B cell (primary cell): Measurements from ENCODE around the gene TRH. TPM values are rescaled to one million over a fixed set of nuclear protein-coding genes. Genes with fewer than 3 reads are reported as not detected.

ENCODE experiments used
- ATAC-seq: fragments of 200-7000 bp; cut with Tn5 transposase; one replicate; pipeline ENCODE4 v1.10.0; 2021; ENCODE audit warnings: low read depth, mild to moderate bottlenecking, moderate number of reproducible peaks, moderate library complexity
- CTCF ChIA-PET: fragments of 350-600 bp; sonication (Branson Sonifier 250); formaldehyde crosslinking; loops from one replicate; lab custom pipeline; 2021; ENCODE audit warnings: antibody characterized with exemption, inconsistent platforms; lab: Charles Lee
- POLR2A ChIA-PET: fragments of 350-600 bp; sonication (Branson Sonifier 250); formaldehyde crosslinking; loops from one replicate; lab custom pipeline; 2021; ENCODE audit warnings: antibody characterized with exemption; lab: Charles Lee
- DNase-seq: peaks from one replicate; pipeline ENCODE4 v3.0.0; 2013
- H2AFZ ChIP-seq: 2 replicates; pipeline ENCODE4 v1.6.1; 2012; ENCODE audit warnings: mild to moderate bottlenecking, low read depth, low read length; ENCODE audit not compliant: insufficient read depth, poor library complexity, severe bottlenecking
- H3K27ac ChIP-seq, 2 donors: 1 replicate in 1 of 2; 2 replicates in 1 of 2; pipeline ENCODE4 v1.5.1; 2012 to 2013; ENCODE audit warnings: low read length in 2 of 2, mild to moderate bottlenecking in 2 of 2, moderate library complexity in 1 of 2
- H3K27me3 ChIP-seq, 4 experiments: fragments of 200-600 bp in 1 of 4; sonication (generic) in 1 of 4; replicated peaks in 1 of 4; 1 replicate in 2 of 4; 2 replicates in 2 of 4; pipeline versions ENCODE4 v1.6.1 to v1.7.0; 2013 to 2016; ENCODE audit warnings: low read length in 3 of 4, mild to moderate bottlenecking in 2 of 4, mixed read lengths in 1 of 4, moderate library complexity in 1 of 4; ENCODE audit not compliant: insufficient read depth in 4 of 4, control insufficient read depth in 3 of 4; ENCODE audit errors: control extremely low read depth in 1 of 4
- H3K36me3 ChIP-seq, 2 experiments: replicated peaks in 1 of 2; 1 replicate in 1 of 2; 2 replicates in 1 of 2; pipeline versions ENCODE4 v1.6.1 to v1.7.1; 2013; ENCODE audit warnings: low read length in 1 of 2; ENCODE audit not compliant: insufficient read depth in 2 of 2, control insufficient read depth in 1 of 2; ENCODE audit errors: control extremely low read depth in 1 of 2, extremely low read depth in 1 of 2
- H3K4me1 ChIP-seq, 2 donors: fragments of 200-600 bp in 1 of 2; sonication (generic) in 1 of 2; 1 replicate in 1 of 2; 2 replicates in 1 of 2; pipeline versions ENCODE4 v1.5.1 to v1.6.1; 2013 to 2017; ENCODE audit warnings: low read length in 2 of 2; ENCODE audit not compliant: control insufficient read depth in 2 of 2, insufficient read depth in 2 of 2
- H3K4me2 ChIP-seq: replicated peaks from 2 replicates; pipeline ENCODE3; 2012; ENCODE audit warnings: mild to moderate bottlenecking, low read depth, low read length; ENCODE audit not compliant: poor library complexity, severe bottlenecking
- H3K4me3 ChIP-seq, 5 experiments: fragments of 200-600 bp in 1 of 5; sonication (generic) in 1 of 5; 1 replicate in 3 of 5; 2 replicates in 2 of 5; pipeline versions ENCODE4 v1.5.1 to v1.7.0; 2011 to 2016; ENCODE audit warnings: low read length in 4 of 5, mild to moderate bottlenecking in 4 of 5, low read depth in 2 of 5, control low read depth in 1 of 5, moderate library complexity in 1 of 5; ENCODE audit not compliant: insufficient read depth in 1 of 5; ENCODE audit errors: control extremely low read depth in 1 of 5, extremely low read depth in 1 of 5
- H3K79me2 ChIP-seq: fragments of 200-600 bp; sonication (generic); one replicate; pipeline ENCODE4 v1.6.0; 2016; ENCODE audit warnings: low read length; ENCODE audit not compliant: control insufficient read depth, insufficient read depth
- H3K9ac ChIP-seq: fragments of 200-600 bp; sonication (generic); 2 replicates; pipeline ENCODE4 v1.6.1; 2017; ENCODE audit warnings: mild to moderate bottlenecking, low read length, moderate library complexity
- H3K9me3 ChIP-seq, 3 donors: one replicate each; pipeline versions ENCODE4 v1.6.1 to v1.7.1; 2013; ENCODE audit warnings: low read length in 2 of 3; ENCODE audit not compliant: control insufficient read depth in 2 of 3, insufficient read depth in 1 of 3; ENCODE audit errors: control extremely low read depth in 1 of 3
- H4K20me1 ChIP-seq: 2 replicates; pipeline ENCODE4 v1.6.0; 2012; ENCODE audit warnings: mild to moderate bottlenecking, low read length; ENCODE audit not compliant: insufficient read depth, control insufficient read depth, poor library complexity, severe bottlenecking
- H3K27ac Mint-ChIP-seq: one replicate; pipeline ENCODE4 v1.8.0; 2021; ENCODE audit warnings: mixed read lengths
- H3K27me3 Mint-ChIP-seq: one replicate; pipeline ENCODE4 v1.8.0; 2021; ENCODE audit warnings: mixed read lengths
- H3K4me1 Mint-ChIP-seq: one replicate; pipeline ENCODE4 v1.8.0; 2021; ENCODE audit warnings: mixed read lengths
- H3K4me3 Mint-ChIP-seq: one replicate; pipeline ENCODE4 v1.8.0; 2021; ENCODE audit warnings: mixed read lengths
- H3K9me3 Mint-ChIP-seq: one replicate; pipeline ENCODE4 v1.8.0; 2022; ENCODE audit warnings: mixed read lengths; ENCODE audit not compliant: insufficient read depth
- EZH2 ChIP-seq: IDR thresholded peaks from 2 replicates; pipeline ENCODE4 v1.6.1; 2012; ENCODE audit warnings: borderline replicate concordance, low read depth, mild to moderate bottlenecking, moderate library complexity, low read length; ENCODE audit not compliant: insufficient read depth, poor library complexity, severe bottlenecking
- WGBS: methylation state at CpG from one replicate; pipeline ENCODE4 v1.1.5; 2013; ENCODE audit warnings: missing lambda C conversion rate; ENCODE audit not compliant: insufficient coverage; 5-methylcytosine and 5-hydroxymethylcytosine counted together
- intact Hi-C: fragments of 100-400 bp; cut with micrococcal nuclease; formaldehyde crosslinking; loops from one replicate; pipeline ENCODE4 v1.10.0; 2022
- polyA plus RNA-seq: library from polyadenylated mRNA; depleted of rRNA; stranded (reverse); fragments of >200 nt; gene quantifications from 2 replicates; pipeline ENCODE4 v1.2.3, GENCODE V29; 2012
- total RNA-seq, 2 donors: library from RNA; stranded (reverse); fragments of 120-200 nt in 1 of 2; gene quantifications; 1 replicate in 1 of 2; 2 replicates in 1 of 2; pipeline versions ENCODE4 v1.2.3 to v1.2.4, GENCODE V29; 2013 to 2022
- TF ChIP-seq, protein P1 (sequence below): fragments of 200-600 bp; IDR thresholded peaks from one replicate; pipeline ENCODE4 v1.8.0; 2022; ENCODE audit warnings: antibody characterized with exemption, mild to moderate bottlenecking

The TRH gene
- total and polyA plus RNA-seq, 2 donors (not counting 1 experiment from before 2014, with no cell fraction given) = not detected

GRCh38 chr3:129966876-129967275 lies 7.6 kb upstream of the TRH start:
- POLR2A ChIA-PET = no interaction called here
- H3K27ac Mint-ChIP-seq = no peak overlapping the region
- H3K27me3 Mint-ChIP-seq = peaks cover 25% of the 10 kb centered on the region
- no peak overlapping the region for H3K4me3 Mint-ChIP-seq
- Histone ChIP-seq H3K27ac (no peak overlapping the region), H3K4me3 (no peak overlapping the region), H2AFZ (no peak overlapping the region), H3K36me3 (no peaks in the 10 kb centered on the region), H3K4me1 (no peaks in the 10 kb centered on the region), H3K9me3 (no peaks in the 10 kb centered on the region), H3K4me2 (no peak overlapping the region), H3K9ac (no peak overlapping the region), H3K79me2 (no peaks in the 10 kb centered on the region), H4K20me1 (no peaks in the 10 kb centered on the region), H3K27me3 (peaks cover 0 to 2% (median 0%) of the 10 kb centered on the region in 4 experiments)
- intact Hi-C loops = no loop called here
- no peak for DNase-seq
- no peaks in the 10 kb centered on the region for H3K9me3 Mint-ChIP-seq
- WGBS = 82% methylated on average over 2 of the region's 4 CpGs
- no peaks in the 10 kb centered on the region for H3K4me1 Mint-ChIP-seq
- ATAC-seq = no peak
- CTCF ChIA-PET = no interaction called here
- TF ChIP-seq, protein P1, sequence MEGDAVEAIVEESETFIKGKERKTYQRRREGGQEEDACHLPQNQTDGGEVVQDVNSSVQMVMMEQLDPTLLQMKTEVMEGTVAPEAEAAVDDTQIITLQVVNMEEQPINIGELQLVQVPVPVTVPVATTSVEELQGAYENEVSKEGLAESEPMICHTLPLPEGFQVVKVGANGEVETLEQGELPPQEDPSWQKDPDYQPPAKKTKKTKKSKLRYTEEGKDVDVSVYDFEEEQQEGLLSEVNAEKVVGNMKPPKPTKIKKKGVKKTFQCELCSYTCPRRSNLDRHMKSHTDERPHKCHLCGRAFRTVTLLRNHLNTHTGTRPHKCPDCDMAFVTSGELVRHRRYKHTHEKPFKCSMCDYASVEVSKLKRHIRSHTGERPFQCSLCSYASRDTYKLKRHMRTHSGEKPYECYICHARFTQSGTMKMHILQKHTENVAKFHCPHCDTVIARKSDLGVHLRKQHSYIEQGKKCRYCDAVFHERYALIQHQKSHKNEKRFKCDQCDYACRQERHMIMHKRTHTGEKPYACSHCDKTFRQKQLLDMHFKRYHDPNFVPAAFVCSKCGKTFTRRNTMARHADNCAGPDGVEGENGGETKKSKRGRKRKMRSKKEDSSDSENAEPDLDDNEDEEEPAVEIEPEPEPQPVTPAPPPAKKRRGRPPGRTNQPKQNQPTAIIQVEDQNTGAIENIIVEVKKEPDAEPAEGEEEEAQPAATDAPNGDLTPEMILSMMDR = no peak
- no peak for TF ChIP-seq EZH2

DNA sequence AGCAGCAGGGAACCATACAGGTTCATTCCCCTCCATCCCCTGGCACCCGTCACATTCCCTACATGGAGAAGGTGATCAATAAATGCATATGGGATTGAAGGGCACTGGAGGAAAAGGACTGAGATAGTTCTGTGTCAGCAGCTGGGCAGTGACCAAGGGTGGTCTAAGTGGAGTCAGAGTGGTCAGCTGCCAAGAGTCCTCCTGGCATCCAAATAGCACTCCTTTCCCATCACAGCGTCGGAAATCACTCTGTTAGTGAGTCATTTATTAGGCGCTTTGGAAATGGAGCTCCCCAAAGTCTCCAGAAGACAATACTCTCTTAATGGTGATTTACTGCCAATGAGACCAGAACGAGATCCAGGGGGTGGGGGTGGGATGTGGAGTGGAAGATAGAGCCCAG lies 6.8 kb upstream of the TRH start:
- ATAC-seq = no peak
- Histone ChIP-seq H3K9me3 (no peaks in the 10 kb centered on the region), H2AFZ (no peak overlapping the region), H4K20me1 (no peaks in the 10 kb centered on the region), H3K4me1 (no peaks in the 10 kb centered on the region), H3K4me2 (no peak overlapping the region), H3K27ac (no peak overlapping the region), H3K4me3 (no peak overlapping the region), H3K27me3 (peaks cover 0 to 9% (median 0%) of the 10 kb centered on the region in 4 experiments), H3K36me3 (no peaks in the 10 kb centered on the region), H3K9ac (no peak overlapping the region), H3K79me2 (no peaks in the 10 kb centered on the region)
- H3K4me1 Mint-ChIP-seq = no peaks in the 10 kb centered on the region
- intact Hi-C loops = no loop called here
- POLR2A ChIA-PET = no interaction called here
- H3K27ac Mint-ChIP-seq = no peak overlapping the region
- no CpG with 5 or more reads among the region's 5 CpGs for WGBS
- CTCF ChIA-PET = no interaction called here
- H3K4me3 Mint-ChIP-seq = no peak overlapping the region
- TF ChIP-seq, protein P1 = no peak
- no peak for TF ChIP-seq EZH2
- DNase-seq = no peak
- no peaks in the 10 kb centered on the region for H3K9me3 Mint-ChIP-seq
- peaks cover 34% of the 10 kb centered on the region for H3K27me3 Mint-ChIP-seq
